Left lung (tissue), 10 donors: Measurements from ENCODE around the gene WRNIP1. TPM values are rescaled to one million over a fixed set of nuclear protein-coding genes. Genes with fewer than 3 reads are reported as not detected.

Source experiments
- ATAC-seq: fragments of 200-7000 bp; cut with Tn5 transposase; one replicate; pipeline ENCODE4 v1.9.1; 2020; ENCODE audit warnings: moderate library complexity
- DNase-seq, 4 donors: peaks; one replicate each; pipeline ENCODE4 v3.0.0-alpha.2; 2013 to 2020
- H3K27ac ChIP-seq, 2 donors: fragments of 200-600 bp; sonication (generic) in 1 of 2; one replicate each; pipeline versions ENCODE4 v1.5.0 to v1.8.0; 2020 to 2021
- H3K27me3 ChIP-seq, 2 donors: fragments of 200-600 bp; sonication (generic) in 1 of 2; one replicate each; pipeline versions ENCODE4 v1.5.0 to v1.8.0; 2020 to 2021
- H3K36me3 ChIP-seq, 2 donors: fragments of 200-600 bp; sonication (generic) in 1 of 2; one replicate each; pipeline versions ENCODE4 v1.5.0 to v1.8.0; 2020 to 2021
- H3K4me1 ChIP-seq, 2 donors: fragments of 200-600 bp; one replicate each; pipeline ENCODE4 v1.8.0; 2021
- H3K4me3 ChIP-seq, 2 donors: fragments of 200-600 bp; sonication (generic) in 1 of 2; one replicate each; pipeline versions ENCODE4 v1.5.0 to v1.8.0; 2020 to 2021; ENCODE audit warnings: mild to moderate bottlenecking in 1 of 2
- H3K9me3 ChIP-seq, 2 donors: fragments of 200-600 bp; sonication (generic) in 1 of 2; one replicate each; pipeline versions ENCODE4 v1.5.0 to v1.8.0; 2020 to 2021
- intact Hi-C, 2 donors: fragments of 100-400 bp; cut with DNase I; formaldehyde crosslinking; loops; one replicate each; pipeline versions ENCODE4 v1.11.2 to v1.14.2; 2022
- polyA plus RNA-seq, 6 donors: library from polyadenylated mRNA; unstranded; fragments of 120-200 nt; gene quantifications; one replicate each; pipeline ENCODE4 v1.2.1, GENCODE V29; 2013; ENCODE audit not compliant: insufficient read length in 6 of 6
- total RNA-seq, 2 donors: library from RNA; stranded (reverse); fragmentation: NEBNext Ultra II Directional; extraction: Animal tissue kit (Norgen Biotek cat#: 25700); gene quantifications; one replicate each; pipeline ENCODE4 v1.2.1, GENCODE V29; 2021
- TF ChIP-seq, protein P1 (sequence below), 2 donors: fragments of 200-600 bp; sonication (generic) in 1 of 2; IDR thresholded peaks; one replicate each; pipeline versions ENCODE4 v1.5.0 to v1.8.0; 2021; ENCODE audit warnings: antibody characterized with exemption in 2 of 2
- donor health status: DM: no; HTN: yes; CAD: no.
- donor health status: DM: no; HTN: no; CAD: no.

The WRNIP1 gene
- total and polyA plus RNA-seq, 8 donors: 34.9 to 51.6 (median 49.0) TPM

DNA sequence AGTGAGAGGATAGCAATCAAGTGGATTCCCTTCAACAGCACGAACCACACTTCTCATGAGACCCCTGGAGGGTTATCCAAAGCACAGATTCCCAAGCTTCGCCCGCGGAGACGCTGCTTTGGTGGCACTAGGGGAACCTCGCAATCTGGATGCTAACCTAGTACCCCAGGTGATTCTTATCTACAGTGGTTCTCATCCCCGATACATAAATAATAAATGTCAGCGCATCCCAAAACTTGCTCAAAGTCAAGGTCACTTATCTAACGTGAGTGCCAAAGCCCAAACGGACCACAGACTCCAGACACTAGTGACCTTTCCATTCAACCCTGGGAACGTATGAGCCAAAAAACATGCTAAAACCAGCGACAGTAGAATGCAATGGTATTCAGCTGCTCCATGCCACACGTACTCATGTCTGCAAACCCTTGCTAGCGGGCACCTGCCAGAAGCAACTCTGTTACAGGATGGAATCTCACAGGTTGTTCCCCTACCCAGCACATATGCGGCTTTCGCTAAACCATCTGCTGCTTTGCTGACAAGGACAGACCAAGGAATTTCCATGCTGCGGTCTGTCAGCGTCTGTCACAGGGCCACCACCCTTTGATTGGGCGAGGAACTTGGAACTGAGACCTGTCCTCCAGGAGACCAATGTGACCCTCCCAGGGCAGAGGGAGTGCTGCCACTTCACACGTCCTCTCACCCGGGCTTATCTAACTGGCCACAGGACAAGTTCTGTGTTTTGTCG is 31.3 kb upstream of the WRNIP1 start:
- Histone ChIP-seq H3K9me3 (no peaks in the 10 kb centered on the region), H3K27me3 (no peaks in the 10 kb centered on the region), H3K4me3 (no peak overlapping the region), H3K27ac (peak overlapping the region in 1 of 2 donors; percentile 56), H3K36me3 (no peaks in the 10 kb centered on the region), H3K4me1 (peaks cover 0 to 14% of the 10 kb centered on the region in 2 donors)
- intact Hi-C loops: no loop called here
- ATAC-seq (no peak), DNase-seq (no peak)
- TF ChIP-seq, protein P1, sequence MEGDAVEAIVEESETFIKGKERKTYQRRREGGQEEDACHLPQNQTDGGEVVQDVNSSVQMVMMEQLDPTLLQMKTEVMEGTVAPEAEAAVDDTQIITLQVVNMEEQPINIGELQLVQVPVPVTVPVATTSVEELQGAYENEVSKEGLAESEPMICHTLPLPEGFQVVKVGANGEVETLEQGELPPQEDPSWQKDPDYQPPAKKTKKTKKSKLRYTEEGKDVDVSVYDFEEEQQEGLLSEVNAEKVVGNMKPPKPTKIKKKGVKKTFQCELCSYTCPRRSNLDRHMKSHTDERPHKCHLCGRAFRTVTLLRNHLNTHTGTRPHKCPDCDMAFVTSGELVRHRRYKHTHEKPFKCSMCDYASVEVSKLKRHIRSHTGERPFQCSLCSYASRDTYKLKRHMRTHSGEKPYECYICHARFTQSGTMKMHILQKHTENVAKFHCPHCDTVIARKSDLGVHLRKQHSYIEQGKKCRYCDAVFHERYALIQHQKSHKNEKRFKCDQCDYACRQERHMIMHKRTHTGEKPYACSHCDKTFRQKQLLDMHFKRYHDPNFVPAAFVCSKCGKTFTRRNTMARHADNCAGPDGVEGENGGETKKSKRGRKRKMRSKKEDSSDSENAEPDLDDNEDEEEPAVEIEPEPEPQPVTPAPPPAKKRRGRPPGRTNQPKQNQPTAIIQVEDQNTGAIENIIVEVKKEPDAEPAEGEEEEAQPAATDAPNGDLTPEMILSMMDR (IDR thresholded peaks at IDR 0.05): no peak

DNA sequence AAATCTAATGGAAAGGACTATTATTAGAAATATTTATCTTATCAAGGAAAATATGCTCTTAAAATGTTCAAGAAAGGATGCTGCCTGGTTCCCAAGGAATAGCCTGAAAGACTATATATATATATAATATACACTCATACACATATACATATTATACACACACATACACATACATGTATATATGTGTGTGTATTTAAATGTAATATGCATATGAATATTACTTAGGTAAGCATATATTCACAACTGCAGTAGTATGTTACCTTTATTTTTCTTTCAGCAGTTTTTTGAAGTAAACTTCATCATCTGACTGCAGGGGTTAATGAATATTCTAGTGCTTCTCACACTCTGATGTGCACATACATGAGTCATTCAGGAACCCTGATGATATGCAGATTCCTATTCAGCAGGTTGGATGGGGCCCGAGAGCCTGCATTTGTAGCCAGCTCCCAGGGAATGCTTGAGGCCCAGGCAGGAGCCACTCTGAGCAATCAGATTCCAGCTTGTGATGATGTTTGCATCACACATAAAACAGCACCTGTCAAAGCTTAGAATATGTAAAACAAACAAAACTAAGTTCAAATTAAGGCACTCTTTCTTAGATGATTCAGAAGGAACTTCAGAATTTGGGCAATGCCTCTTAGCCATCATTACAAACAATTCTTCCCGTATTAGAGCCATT is 30.6 kb upstream of the WRNIP1 start:
- TF ChIP-seq, protein P1 (IDR thresholded peaks at IDR 0.05): no peak
- Histone ChIP-seq H3K4me1 (peaks cover 0 to 14% of the 10 kb centered on the region in 2 donors), H3K36me3 (no peaks in the 10 kb centered on the region), H3K27me3 (no peaks in the 10 kb centered on the region), H3K27ac (no peak overlapping the region), H3K4me3 (no peak overlapping the region), H3K9me3 (no peaks in the 10 kb centered on the region)
- DNase-seq: no peak
- intact Hi-C loops: no loop called here
- ATAC-seq: no peak

DNA sequence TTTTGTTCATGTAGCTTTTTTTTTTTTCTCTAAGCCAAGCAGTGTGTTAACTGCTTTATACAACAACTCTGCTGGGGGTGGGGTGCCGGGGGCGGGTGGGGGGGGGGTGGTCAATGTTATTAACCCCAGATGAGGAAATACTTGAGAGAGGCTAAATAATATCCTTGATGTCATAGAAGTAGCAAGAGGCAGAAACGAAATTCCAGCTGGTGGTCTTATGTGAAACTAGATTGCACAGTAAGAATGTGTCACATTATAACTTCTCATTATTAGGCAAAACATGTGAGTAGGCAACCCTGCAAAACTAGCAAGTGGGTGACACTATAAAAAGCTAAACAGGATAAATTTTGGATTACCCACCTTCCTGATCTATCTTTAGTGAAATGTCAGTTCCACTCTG is 27.3 kb upstream of the WRNIP1 start:
- Histone ChIP-seq H3K4me1 (peaks cover 0 to 9% of the 10 kb centered on the region in 2 donors), H3K4me3 (no peak overlapping the region), H3K27ac (no peak overlapping the region), H3K36me3 (no peaks in the 10 kb centered on the region), H3K27me3 (no peaks in the 10 kb centered on the region), H3K9me3 (no peaks in the 10 kb centered on the region)
- intact Hi-C loops: no loop called here
- TF ChIP-seq, protein P1 (IDR thresholded peaks at IDR 0.05): no peak
- no peak for DNase-seq
- no peak for ATAC-seq

DNA sequence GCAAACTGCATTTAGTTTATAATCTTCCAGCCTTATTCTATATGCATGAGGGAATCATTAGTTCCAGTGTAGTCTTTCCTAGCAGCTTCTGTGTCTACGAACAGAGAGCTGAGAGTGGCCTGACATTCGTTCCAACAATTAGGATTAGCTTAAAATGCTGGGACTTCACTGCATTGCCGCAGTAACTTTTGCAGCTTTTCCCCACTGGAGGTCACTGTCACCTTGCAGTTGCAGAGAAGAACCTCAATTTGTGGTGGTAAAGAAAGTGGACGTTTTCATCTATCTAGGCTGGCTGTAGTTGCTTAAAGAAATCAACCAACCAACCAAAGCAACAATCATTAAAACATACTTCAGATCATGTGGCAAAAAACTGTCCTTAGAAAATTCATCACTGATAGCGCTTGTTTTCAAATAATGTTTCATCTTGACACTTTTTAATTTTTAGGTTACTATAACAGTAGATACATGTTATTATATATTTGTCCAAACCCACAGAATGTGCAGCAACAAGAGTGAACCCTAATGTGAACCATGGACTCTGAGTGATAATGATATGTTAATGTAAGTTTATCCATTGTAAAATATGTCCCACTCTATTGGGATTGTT is 26.7 kb upstream of the WRNIP1 start:
- ATAC-seq (peak; percentile 68), DNase-seq (peak in 2 of 4 donors; percentile 65 to 74)
- no peak overlapping the region for H3K27ac ChIP-seq
- H3K4me1 ChIP-seq: peaks cover 0 to 3% of the 10 kb centered on the region in 2 donors
- no peaks in the 10 kb centered on the region for H3K27me3 ChIP-seq
- no peaks in the 10 kb centered on the region for H3K9me3 ChIP-seq
- no peaks in the 10 kb centered on the region for H3K36me3 ChIP-seq
- no peak overlapping the region for H3K4me3 ChIP-seq
- intact Hi-C loops: no loop called here
- TF ChIP-seq, protein P1 (IDR thresholded peaks at IDR 0.05): peak; percentile 34 to 43

DNA sequence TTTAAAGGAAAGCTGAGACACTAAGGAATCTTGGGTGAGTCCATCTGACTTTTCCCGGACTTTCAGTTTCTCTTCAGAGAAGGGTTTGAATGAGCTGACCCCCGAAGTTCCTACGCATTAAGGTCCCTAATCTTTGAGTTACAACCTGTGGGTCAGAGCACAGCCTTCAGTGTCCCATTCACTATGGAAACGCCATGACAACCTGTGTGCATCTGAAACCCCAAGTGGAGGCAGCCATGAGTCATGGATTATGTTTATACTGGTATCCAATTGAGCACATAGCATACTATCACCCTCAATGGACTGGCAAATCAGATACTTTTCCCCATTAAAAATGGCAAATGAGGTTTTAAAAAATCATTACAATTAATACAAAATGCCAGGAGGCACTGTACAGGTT is 25.9 kb upstream of the WRNIP1 start:
- ATAC-seq (no peak), DNase-seq (no peak)
- intact Hi-C loops: no loop called here
- Histone ChIP-seq H3K9me3 (no peaks in the 10 kb centered on the region), H3K36me3 (no peaks in the 10 kb centered on the region), H3K4me3 (no peak overlapping the region), H3K27me3 (no peaks in the 10 kb centered on the region), H3K4me1 (no peaks in the 10 kb centered on the region), H3K27ac (no peak overlapping the region)
- TF ChIP-seq, protein P1 (IDR thresholded peaks at IDR 0.05): no peak
